ENCODE data around the gene SORBS2.

- TF ChIP-seq CTCF (IDR thresholded peaks at IDR 0.05): no peak
- TF ChIP-seq ZFX (IDR thresholded peaks at IDR 0.05; ENCODE audit: borderline replicate concordance): no peak
These were observed 83.1 kb downstream of the SORBS2 start for GRCh38 chr4:185728893-185729292.
